SH-SY5Y (cell line): ENCODE data around the gene KRTAP5-5.

Source experiments
- GATA2 ChIP-seq: IDR thresholded peaks from 2 replicates; pipeline ENCODE4 v1.6.1; 2011; ENCODE audit warnings: mild to moderate bottlenecking, low read depth, low read length
- GATA3 ChIP-seq: IDR thresholded peaks from 2 replicates; pipeline ENCODE4 v1.6.1; 2011; ENCODE audit warnings: low read depth, mild to moderate bottlenecking, low read length, moderate library complexity

GRCh38 chr11:1623716-1624115, 5.9 kb upstream of the KRTAP5-5 start:
- no peak for TF ChIP-seq GATA3
- TF ChIP-seq GATA2 = no peak
